Renal cortex interstitium (tissue), 11 donors: Measurements from ENCODE around the gene TFG. TPM values are rescaled to one million over a fixed set of nuclear protein-coding genes. Genes with fewer than 3 reads are reported as not detected.
A peak's percentile ranks its signal among the peaks of the same experiment; 100 is the strongest.

Source experiments
- DNase-seq, 11 donors: peaks; one replicate each; pipeline ENCODE4 v3.0.0-alpha.2; 2013; ENCODE audit warnings: low read depth in 9 of 11, low spot score in 4 of 11; ENCODE audit errors: extremely low read depth in 1 of 11
- polyA plus RNA-seq, 3 donors: library from polyadenylated mRNA; unstranded; fragments of 120-200 nt; gene quantifications; one replicate each; pipeline ENCODE4 v1.2.1, GENCODE V29; 2013; ENCODE audit not compliant: insufficient read length in 3 of 3

The TFG gene
- polyA plus RNA-seq, 3 donors: 137 to 149 (median 142) TPM

DNA sequence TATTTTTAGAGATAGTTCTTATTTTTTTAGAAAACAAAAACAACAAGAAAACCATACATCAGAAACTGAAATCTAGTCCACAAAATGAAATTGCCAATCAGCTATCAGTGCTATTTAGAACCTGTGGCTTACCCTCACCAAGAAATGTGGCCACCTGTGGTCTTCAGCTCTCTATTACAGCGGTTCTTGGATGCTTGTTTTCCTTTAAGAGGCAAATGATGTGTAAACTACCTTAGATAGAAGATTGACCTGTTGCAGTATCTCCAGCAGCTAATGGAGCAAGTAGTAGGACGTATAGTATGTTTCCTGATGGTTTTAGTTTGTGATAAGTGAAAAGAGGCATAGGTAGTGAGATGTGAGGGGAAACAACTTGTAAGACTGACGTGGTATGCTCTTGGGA, 21.2 kb downstream of the TFG start:
- DNase-seq: no peak

DNA sequence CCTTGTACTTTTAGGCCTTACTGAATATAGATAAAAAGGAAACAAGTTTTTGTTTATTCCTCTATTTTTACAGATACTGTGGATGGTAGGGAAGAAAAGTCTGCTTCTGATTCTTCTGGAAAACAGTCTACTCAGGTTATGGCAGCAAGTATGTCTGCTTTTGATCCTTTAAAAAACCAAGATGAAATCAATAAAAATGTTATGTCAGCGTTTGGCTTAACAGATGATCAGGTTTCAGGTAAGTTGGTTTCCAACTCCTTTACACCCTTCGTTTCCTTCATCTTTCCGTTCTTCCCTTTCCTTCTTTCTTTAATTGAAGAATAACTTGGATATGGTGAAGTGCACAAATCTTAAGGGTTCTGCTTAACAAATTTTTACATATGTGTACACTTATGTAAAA, 23.1 kb downstream of the TFG start:
- DNase-seq: no peak

DNA sequence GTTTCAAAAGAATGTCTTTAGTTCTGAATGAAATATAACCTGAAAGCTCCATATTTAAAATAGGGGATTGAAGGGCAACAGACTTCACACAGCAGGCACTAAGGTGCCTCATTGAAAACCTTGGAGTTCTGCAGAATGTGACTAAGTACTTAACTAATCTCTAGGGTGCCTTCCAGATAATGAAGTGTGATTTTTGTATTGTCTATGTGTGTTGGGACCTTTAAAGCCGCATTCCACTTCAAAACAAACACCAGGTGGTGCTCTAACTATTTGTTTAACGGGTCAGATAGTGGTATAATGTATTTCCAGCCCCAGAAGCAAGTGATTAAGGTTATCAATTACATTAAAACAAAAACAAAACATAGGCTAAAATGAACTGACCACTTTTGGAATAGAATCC, 28.0 kb downstream of the TFG start:
- peak in 1 of 11 donors; percentile 14 for DNase-seq

DNA sequence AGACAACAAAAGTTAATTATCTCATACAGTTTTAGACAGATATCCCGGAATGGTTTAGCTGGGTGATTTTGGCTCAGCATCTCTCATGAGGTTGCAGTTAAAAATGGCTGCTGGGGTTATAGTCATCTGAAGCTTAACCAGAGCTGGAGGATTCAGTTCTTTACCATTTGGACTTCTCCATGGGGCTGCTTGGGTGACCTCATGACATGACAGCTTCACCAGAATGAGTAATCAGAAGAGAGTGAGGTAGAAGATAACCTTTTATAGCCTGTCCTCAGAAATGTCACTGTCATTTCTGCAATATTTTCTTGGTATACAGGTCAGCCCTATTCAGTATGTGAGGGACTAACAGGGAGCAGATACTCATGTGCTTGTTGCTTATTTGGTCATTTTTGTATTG, 30.9 kb downstream of the TFG start:
- DNase-seq: no peak

DNA sequence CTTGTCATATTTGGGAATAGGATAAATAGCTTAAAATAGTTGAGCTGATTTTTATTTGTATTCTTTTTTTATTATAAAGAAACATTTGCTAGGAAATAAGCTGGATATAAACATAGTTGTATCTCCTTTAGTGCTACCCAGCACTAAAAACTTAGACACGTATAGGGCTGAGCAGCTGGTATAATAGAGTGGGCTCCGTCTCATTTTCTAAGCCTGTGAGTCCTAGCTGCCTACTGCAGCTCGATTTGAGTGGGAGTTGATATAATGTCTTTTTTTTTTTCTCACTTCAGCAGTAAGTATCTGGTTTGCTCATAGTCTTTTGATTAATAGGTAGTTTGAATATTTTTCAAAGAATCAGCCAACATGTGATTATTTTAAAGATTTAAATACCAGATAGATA, 34.2 kb downstream of the TFG start:
- no peak for DNase-seq

DNA sequence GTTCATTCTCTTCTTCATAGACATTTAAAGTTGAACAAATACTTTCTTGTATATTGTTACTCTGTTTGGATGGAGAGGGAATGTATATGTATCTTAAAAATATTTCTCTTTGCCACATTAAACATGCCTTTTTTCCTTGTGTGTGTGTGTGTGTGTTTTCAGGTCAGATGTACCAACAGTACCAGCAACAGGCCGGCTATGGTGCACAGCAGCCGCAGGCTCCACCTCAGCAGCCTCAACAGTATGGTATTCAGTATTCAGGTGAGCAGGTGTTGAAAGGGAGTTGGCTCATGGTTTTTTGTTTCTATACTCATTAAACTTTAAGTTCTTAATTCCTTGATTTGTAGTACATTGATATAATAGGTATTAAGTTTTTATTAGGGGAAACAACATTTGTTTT, 35.4 kb downstream of the TFG start:
- DNase-seq: no peak

DNA sequence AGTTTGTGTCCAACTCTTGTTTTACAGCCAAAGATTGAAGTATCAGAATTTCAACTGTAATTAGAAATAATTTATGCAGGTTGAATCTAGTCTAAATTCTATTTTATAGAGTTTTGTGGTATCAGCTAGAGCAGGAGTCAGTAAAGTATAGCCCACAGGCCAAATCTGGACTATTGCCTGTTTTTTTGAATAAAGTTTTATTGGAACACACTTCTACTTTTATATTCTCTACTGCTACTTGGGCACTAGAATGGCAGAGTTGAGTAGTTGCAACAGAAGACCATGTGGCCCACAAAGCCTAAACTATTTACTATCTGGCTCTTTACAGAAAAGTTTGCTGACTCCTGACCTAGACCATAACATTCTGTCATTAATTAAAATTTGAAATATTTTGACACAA, 36.3 kb downstream of the TFG start:
- no peak for DNase-seq

DNA sequence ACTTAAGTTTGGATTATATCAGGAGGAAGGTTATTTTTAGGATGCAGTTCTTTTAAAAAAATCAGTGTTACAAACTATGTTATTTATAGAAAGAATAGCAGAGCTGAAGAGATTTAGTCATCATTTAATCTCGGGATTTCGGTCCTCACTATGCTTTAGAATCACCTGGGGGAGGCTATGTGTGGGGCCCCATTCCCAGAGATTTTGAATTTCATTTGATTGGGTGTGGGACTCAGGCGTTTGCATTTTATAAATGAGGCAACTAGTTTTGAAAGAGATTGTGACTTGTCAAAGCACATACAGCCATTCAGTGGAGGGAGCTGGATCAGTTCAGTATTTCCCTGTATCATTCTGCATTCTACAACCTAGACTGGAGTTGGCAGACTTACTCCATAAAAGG, 36.8 kb downstream of the TFG start:
- DNase-seq: no peak

DNA sequence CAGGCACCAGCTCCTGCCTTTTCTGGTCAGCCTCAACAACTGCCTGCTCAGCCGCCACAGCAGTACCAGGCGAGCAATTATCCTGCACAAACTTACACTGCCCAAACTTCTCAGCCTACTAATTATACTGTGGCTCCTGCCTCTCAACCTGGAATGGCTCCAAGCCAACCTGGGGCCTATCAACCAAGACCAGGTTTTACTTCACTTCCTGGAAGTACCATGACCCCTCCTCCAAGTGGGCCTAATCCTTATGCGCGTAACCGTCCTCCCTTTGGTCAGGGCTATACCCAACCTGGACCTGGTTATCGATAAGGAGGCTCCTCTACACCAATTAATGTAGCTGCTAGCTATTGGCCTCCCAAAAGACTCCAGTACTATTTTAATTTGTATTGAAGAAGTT, 38.9 kb downstream of the TFG start:
- no peak for DNase-seq

DNA sequence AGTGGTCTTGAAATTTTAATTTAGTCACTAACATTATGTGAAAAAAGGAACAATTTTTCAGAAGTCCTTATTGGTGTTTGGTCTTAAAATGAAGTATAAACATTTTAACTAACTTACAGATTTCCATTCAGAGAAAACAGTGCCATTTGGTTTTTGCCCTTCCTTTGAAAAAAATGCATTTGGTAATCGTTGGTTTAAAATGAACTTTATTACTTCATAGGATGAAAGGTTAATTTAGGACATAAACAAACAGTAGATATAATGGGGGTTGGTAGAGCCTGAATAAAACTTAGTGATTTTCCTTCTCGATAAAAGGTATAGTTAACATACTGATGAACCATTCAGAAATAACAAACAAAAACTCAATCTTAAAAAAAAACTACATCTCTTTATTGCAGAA, 39.7 kb downstream of the TFG start:
- DNase-seq: no peak

DNA sequence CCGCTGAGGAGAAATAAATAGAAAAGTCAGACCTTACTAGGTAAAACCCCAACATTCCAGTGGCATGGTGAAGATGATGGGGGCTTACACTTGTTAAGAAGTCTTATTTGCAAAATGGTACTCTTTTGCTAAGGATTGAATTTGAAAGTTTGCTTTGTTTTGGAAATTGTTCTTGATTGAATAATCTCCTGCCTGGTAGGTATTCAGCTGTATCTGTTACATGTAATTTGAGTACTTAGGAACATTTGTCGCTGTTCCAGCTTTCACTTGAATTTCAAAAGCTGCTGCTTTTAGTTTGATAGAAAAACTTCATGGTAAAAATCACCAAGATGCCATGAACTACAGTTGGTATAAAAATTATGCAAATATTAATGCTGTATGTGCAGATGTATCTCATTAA, 44.6 kb downstream of the TFG start:
- no peak for DNase-seq

DNA sequence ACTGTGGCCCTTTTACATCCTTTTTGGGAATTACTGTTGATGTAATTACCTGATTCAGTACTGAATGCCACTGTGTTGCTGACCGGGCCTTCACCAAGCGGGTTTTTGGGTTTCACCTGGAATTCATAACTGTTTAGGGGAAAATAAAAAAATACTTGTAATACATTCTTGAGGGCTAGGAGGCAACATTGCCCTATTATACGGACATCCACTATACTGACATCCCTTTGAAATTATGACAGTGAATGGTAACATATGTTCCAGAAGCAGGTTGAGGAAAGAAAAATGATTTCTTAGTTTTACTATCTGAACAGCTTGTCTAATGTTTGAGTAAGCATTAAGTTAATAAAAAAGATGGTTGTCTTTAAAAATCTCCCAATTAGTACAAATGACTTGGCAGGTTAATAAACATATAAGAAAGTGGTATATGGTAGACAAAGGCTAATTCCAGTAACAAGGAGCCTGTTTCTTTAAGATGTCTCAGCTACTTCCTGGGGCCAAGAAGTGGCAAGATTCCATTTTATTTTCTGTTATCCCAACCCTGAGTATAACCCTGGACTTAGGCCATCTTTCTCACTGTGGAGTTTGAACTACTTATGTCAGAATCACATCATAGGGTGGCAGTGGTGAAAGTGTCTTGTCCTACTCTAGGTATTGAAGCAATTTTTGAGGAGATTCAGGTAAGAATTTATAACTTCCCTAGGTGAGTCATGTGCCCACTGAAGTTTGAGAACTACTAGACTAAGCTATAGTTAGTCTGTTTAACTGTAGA, 45.5 kb downstream of the TFG start:
- DNase-seq: no peak

DNA sequence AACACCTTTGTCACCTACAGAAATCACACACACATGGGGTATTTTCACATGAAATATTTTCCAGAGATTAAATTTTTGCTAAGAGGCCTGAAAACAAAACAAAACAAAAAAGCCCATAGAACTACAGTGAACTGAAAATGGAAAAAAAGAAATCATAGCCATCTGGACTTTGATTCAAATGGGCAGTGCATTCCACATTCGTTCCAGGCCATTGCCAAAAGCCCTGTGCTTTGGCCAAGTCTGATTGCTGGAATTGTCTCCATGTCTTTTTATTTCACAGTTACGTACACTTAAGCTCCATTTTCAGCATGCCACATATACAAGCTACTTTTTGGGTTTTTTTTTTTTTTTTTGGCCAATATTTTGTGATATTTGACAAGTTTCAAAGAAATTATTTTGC, 47.1 kb downstream of the TFG start:
- DNase-seq: no peak

DNA sequence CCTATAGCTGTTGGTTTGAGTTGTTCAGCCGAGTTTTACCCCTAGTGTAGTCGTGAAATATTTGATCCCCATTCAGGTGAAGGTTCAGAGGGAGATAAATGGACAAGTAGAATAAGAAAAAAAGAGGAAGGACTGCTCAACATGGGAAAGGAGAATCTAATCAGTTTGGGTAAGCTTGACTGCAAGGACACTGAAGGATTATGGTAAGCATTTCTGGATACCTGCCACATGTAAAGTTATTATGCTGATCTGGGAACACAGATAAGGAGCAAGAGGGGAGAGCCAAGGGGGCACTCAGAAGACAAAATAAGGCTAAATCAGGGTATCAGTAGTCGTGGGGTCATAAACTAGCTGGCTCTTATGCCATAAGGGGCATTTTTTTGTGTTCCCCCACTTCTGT, 49.9 kb downstream of the TFG start:
- no peak for DNase-seq

DNA sequence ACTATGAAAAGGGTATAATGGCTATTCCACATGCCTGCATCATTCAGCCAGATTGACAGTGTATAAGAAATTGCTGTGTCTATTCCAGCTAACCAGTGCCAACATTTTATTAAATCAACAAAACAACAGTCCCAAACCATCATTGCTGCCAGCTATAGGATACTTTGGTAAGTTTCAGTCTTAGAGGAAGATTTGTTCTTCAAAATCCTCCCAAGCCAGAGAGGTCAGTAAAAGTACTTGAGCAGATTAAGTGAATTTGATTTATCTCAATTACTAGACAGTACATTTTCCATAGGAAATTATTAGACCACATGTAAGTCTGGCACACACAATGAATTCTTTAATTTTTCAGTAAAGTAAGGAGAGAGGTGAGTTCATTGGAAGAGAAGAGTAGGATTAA, 50.7 kb downstream of the TFG start:
- no peak for DNase-seq

DNA sequence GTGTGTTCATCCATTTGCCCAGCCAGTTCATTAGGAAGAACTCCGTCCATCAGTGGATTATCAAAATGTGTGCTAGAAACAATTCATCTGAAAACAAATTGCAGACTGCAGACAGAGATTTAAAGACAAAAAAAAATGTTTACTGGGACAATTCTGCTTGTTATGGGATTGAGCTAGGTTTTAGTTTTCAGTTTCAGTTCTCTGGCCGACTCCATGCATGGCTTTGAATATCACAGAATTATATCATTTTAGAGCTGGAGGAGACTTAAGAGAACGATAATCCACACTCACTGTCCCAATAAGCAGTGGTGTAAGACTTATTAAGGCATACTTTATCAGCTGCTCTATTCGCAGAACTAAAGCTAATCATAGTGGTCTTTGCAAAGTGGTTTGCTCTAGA, 51.1 kb downstream of the TFG start:
- no peak for DNase-seq

DNA sequence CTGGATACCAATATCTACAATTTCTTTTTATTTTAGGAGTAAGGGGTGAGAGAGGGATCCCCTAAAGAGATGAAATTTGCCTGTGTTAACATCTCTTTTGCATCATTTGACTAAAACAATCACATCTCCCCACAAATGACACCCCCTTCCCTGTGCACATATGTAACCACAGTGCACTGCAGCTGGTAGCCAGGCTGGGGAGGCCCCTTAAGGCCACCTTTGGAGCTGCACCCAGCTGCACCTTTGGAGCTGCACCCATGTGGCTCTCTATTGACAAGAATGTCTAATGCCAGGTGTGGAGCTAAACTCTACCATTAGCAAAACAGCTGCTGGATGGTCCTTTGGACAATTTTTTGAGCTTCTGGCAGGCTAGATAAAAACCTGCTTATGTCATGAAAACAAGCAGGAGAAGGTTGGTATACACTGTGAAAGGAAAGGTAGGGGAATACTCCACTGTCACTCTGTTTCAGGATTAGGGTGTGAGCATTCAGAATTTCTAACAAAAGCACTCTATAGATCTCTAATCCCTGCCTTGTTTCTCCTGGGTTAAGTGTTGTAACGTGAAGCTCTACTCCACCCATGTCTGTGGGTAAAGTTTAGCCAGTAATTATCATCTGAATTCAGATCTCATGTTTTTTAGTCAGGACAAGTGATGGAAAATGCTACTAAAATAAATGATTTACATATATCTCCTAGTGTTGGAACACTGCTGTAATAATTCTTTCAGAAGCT, 52.1 kb downstream of the TFG start:
- no peak for DNase-seq

DNA sequence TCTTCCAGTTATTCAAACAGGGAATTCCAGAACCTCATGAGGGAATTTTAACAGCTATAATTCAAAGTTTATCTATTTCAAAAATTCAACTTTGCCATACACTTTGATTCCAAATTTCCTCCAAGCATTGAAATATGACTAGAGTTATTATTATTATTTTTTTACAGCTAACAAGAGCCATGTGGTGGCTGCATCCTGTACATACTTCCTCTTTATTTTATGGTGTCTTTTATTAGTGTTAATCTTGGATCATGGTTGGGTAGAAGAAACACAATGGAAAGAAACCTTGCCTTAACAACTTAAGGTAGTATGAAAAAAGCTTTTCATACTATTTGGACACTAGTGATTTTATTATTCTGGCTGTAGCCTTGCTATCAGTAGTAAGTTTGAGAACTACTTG, 52.7 kb downstream of the TFG start:
- peak in 1 of 11 donors; percentile 4 for DNase-seq

DNA sequence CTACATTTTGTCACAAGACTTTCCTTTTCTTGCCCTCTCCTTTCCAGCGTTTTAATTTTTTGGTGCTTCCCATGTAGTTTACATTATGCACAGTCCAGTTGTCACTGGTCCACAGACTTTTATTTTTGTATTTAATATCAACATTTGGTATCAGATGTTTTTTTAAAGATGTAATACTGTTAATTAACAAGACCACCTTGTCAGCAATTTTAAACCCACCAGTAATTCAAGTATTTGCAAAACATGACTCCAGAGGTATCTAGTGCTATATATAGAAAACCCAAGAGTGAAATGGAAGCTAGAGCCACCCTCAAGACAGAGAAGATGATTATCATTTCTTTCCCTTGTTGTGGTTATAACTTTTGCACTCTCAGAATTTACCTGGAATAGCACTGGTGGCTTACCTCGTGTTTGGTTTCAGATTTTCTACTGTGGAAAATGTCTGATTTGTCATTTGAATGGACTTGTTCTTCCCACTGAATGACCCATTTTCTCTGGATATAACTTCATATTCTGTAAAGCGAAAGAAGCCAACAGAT, 56.2 kb downstream of the TFG start:
- DNase-seq: no peak

DNA sequence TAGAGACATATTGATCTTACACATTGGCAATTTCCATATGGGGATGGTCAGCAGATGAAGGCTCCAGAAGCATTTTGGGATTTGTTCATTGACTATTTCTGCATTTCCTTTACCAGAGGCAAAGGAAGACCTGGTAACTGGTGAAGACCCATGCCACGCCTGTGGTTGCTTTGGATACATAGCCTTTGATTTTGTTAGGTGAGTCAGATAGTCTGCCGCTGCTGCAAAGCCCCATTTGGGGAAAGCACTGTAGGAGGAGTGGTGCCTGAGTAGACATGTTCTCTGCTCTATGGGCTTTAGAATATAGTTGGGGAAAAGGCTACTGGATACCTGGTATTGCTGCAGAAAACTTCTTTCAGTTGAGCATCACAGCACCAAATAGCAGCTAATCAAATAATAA, 56.8 kb downstream of the TFG start:
- no peak for DNase-seq

DNA sequence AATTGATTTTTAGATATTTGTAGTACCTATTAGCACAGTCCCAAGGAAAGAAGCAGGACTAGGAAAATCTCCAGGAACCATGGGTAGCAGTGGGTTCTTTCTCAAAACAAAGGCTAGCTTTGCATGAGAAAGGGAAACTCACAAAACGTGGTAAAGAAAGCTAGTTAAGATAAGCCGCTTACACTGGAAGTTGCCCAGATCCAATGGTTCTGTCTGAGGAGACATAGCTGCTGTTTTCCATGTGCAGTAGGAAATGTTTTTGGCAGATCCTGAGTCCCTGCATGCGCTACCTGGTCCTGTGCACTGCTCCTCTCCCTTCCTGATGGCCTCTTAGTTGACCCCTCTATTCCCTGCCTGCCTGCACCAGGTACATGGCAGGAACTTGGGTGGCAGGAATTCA, 60.4 kb downstream of the TFG start:
- DNase-seq: no peak
